ENCODE measurements around the gene GNB3. TPM values are rescaled to one million over a fixed set of nuclear protein-coding genes. Genes with fewer than 3 reads are reported as not detected.

Gene GNB3
- total RNA-seq, 1 donor from 2014 or later, result 16.6 TPM

DNA sequence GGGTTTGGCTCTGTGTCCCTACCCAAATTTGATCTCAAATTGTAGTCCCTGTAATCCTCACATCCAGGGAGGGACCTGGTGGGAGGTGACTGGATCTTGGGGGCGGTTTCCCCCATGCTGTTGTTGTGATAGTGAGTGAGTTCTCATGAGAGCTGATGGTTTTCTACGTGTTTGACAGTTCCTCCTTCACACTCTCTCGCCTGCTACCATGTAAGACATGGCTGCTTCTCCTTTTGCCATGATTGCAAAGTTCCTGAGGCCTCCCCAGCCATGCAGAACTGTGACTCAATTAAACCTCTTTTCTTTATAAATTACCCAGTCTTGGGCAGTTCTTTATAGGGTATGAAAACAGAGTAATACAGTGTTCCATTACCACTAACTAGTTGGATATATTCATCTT lies 53.6 kb downstream of the GNB3 start:
- Mint-ChIP-seq H3K36me3 (ENCODE audit: low read depth, unreplicated experiment) (peaks cover 3% of the 10 kb centered on the region), H3K9me3 (ENCODE audit: unreplicated experiment) (no peaks in the 10 kb centered on the region), H3K4me3 (ENCODE audit: unreplicated experiment) (no peak overlapping the region), H3K27ac (ENCODE audit: unreplicated experiment) (no peak overlapping the region), H3K4me1 (ENCODE audit: low read depth, unreplicated experiment) (no peaks in the 10 kb centered on the region), H3K27me3 (ENCODE audit: low read depth, unreplicated experiment) (no peaks in the 10 kb centered on the region)
- no peak overlapping the region for H3K27ac ChIP-seq (ENCODE audit: low read depth, low read length)
- no peaks in the 10 kb centered on the region for H3K79me2 ChIP-seq (ENCODE audit: insufficient read depth, low read length)
- no peaks in the 10 kb centered on the region for H4K20me1 ChIP-seq (ENCODE audit: insufficient read depth, low read length)
- H3K27me3 ChIP-seq (ENCODE audit: insufficient read depth, low read length), result no peaks in the 10 kb centered on the region
- H3K9ac ChIP-seq (ENCODE audit: low read length), result no peak overlapping the region
- H3K4me3 ChIP-seq (ENCODE audit: insufficient read depth, low read depth, low read length), result no peak overlapping the region
- no peaks in the 10 kb centered on the region for H3K36me3 ChIP-seq (ENCODE audit: insufficient read depth, low read length)
- FAIRE-seq, result no peak
- DNase-seq (ENCODE audit: low read depth), result no peak
- H3K9me3 ChIP-seq (ENCODE audit: insufficient read depth, low read depth, low read length), result no peaks in the 10 kb centered on the region
- TF ChIP-seq, protein P1, sequence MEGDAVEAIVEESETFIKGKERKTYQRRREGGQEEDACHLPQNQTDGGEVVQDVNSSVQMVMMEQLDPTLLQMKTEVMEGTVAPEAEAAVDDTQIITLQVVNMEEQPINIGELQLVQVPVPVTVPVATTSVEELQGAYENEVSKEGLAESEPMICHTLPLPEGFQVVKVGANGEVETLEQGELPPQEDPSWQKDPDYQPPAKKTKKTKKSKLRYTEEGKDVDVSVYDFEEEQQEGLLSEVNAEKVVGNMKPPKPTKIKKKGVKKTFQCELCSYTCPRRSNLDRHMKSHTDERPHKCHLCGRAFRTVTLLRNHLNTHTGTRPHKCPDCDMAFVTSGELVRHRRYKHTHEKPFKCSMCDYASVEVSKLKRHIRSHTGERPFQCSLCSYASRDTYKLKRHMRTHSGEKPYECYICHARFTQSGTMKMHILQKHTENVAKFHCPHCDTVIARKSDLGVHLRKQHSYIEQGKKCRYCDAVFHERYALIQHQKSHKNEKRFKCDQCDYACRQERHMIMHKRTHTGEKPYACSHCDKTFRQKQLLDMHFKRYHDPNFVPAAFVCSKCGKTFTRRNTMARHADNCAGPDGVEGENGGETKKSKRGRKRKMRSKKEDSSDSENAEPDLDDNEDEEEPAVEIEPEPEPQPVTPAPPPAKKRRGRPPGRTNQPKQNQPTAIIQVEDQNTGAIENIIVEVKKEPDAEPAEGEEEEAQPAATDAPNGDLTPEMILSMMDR (IDR thresholded peaks at IDR 0.05; ENCODE audit: insufficient read depth, low read depth, low read length), result no peak
- no peak for TF ChIP-seq EZH2 (IDR thresholded peaks at IDR 0.05; ENCODE audit: insufficient read depth, low read length)
- no peak overlapping the region for H2AFZ ChIP-seq (ENCODE audit: low read depth, low read length)
- peaks cover 12% of the 10 kb centered on the region for H3K4me1 ChIP-seq (ENCODE audit: insufficient read depth, low read length)
- H3K4me2 ChIP-seq (ENCODE audit: low read length), result no peak overlapping the region

Other genes with a start within 250 kb of the GNB3 start
- 319 and 329 TPM in 2 replicates for gene CHD4, start 233.5 kb upstream of the GNB3 start, total RNA-seq
- 0.73 and 0.89 TPM in 2 replicates for gene LPAR5, start 205.0 kb upstream of the GNB3 start, total RNA-seq
- 0.54 and 0.60 TPM in 2 replicates for gene ACRBP, start 193.5 kb upstream of the GNB3 start, total RNA-seq
- 30.9 and 34.8 TPM in 2 replicates for gene ING4, start 177.8 kb upstream of the GNB3 start, total RNA-seq
- 48.9 and 50.6 TPM in 2 replicates for gene ZNF384, start 151.6 kb upstream of the GNB3 start, total RNA-seq
- gene PIANP, start 140.1 kb upstream of the GNB3 start, total RNA-seq, result 3.1 and 3.6 TPM in 2 replicates
- 47.3 and 51.5 TPM in 2 replicates for gene COPS7A, start 116.9 kb upstream of the GNB3 start, total RNA-seq
- gene MLF2, start 87.8 kb upstream of the GNB3 start, total RNA-seq, result 302 and 316 TPM in 2 replicates
- gene PTMS, start 74.6 kb upstream of the GNB3 start, total RNA-seq, result 504 and 510 TPM in 2 replicates
- 2.0 TPM in 2 replicates for gene LAG3, start 68.4 kb upstream of the GNB3 start, total RNA-seq
- 0.54 and 0.72 TPM in 2 replicates for gene CD4, start 51.4 kb upstream of the GNB3 start, total RNA-seq
- gene GPR162, start 19.1 kb upstream of the GNB3 start, total RNA-seq, result 6.0 and 6.2 TPM in 2 replicates
- gene P3H3, start 12.5 kb upstream of the GNB3 start, total RNA-seq, result 101 and 123 TPM in 2 replicates
- gene CDCA3, start 10.4 kb downstream of the GNB3 start, total RNA-seq, result 2.3 and 3.2 TPM in 2 replicates
- gene USP5, start 11.2 kb downstream of the GNB3 start, total RNA-seq, result 144 and 146 TPM in 2 replicates
- 722 and 791 TPM in 2 replicates for gene TPI1, start 26.6 kb downstream of the GNB3 start, total RNA-seq
- gene SPSB2, start 32.4 kb downstream of the GNB3 start, total RNA-seq, result 4.9 and 6.2 TPM in 2 replicates
- 5.0 and 5.2 TPM in 2 replicates for gene LRRC23, start 63.9 kb downstream of the GNB3 start, total RNA-seq
- gene ENO2, start 73.7 kb downstream of the GNB3 start, total RNA-seq, result 46.4 and 47.7 TPM in 2 replicates
- 94.9 and 97.8 TPM in 2 replicates for gene ATN1, start 87.0 kb downstream of the GNB3 start, total RNA-seq
- not detected in 2 replicates for gene RNU7-1, start 102.9 kb downstream of the GNB3 start, total RNA-seq
- gene C12orf57, start 103.1 kb downstream of the GNB3 start, total RNA-seq, result 117 and 123 TPM in 2 replicates
- 5.2 and 8.9 TPM in 2 replicates for gene PTPN6, start 110.4 kb downstream of the GNB3 start, total RNA-seq
- gene PHB2, start 129.7 kb downstream of the GNB3 start, total RNA-seq, result 171 and 176 TPM in 2 replicates
- 38.6 and 39.1 TPM in 2 replicates for gene EMG1, start 130.0 kb downstream of the GNB3 start, total RNA-seq
- 26.2 and 27.6 TPM in 2 replicates for gene LPCAT3, start 177.6 kb downstream of the GNB3 start, total RNA-seq
- gene C1S, start 219.8 kb downstream of the GNB3 start, total RNA-seq, result 5.2 and 6.2 TPM in 2 replicates

All from astrocyte (in vitro differentiated cells and primary cell).